Left ventricle myocardium inferior (tissue), 1 donor: ENCODE results near the gene TNFSF10. TPM values are rescaled to one million over a fixed set of nuclear protein-coding genes. Genes with fewer than 3 reads are reported as not detected.
"Not testable (repeated sequence)": the region's sequence is repeated elsewhere in the genome, so short reads cannot be mapped to it uniquely, and the experiment has no call there.

Experiments
- DNase-seq: peaks from one replicate; pipeline ENCODE4 v3.0.0-alpha.2; 2020
- H3K27ac ChIP-seq: fragments of 200-600 bp; replicated peaks from 2 replicates; pipeline ENCODE4 v1.8.0; 2021
- H3K27me3 ChIP-seq: fragments of 200-600 bp; 2 replicates; pipeline ENCODE4 v1.8.0; 2021; ENCODE audit warnings: low read depth
- H3K36me3 ChIP-seq: fragments of 200-600 bp; 2 replicates; pipeline ENCODE4 v1.8.0; 2021
- H3K4me1 ChIP-seq: fragments of 200-600 bp; 2 replicates; pipeline ENCODE4 v1.8.0; 2021
- H3K4me3 ChIP-seq: fragments of 200-600 bp; 2 replicates; pipeline ENCODE4 v1.8.0; 2021; ENCODE audit warnings: mild to moderate bottlenecking, moderate library complexity
- H3K9me3 ChIP-seq: fragments of 200-600 bp; replicated peaks from 2 replicates; pipeline ENCODE4 v1.8.0; 2021
- CTCF ChIP-seq: fragments of 200-600 bp; IDR thresholded peaks from 2 replicates; pipeline ENCODE4 v1.8.0; 2021; ENCODE audit warnings: antibody characterized with exemption, mild to moderate bottlenecking, borderline replicate concordance
- intact Hi-C: fragments of 100-400 bp; cut with micrococcal nuclease; formaldehyde crosslinking; loops from one replicate; pipeline ENCODE4 v1.11.0; 2022
- total RNA-seq: library from RNA; stranded (reverse); fragmentation: NEBNext Ultra II Directional; extraction: Animal tissue kit (Norgen Biotek cat#: 25700); gene quantifications from one replicate; pipeline ENCODE4 v1.2.1, GENCODE V29; 2021
- donor health status: DM: no; HTN: yes; CAD: no; lungs with severe emphysema.

The TNFSF10 gene
- total RNA-seq, 1 donor from 2014 or later: 12.6 TPM

- intact Hi-C loops: no loop called here
- Histone ChIP-seq H3K9me3 (peaks cover 18% of the 10 kb centered on the region), H3K4me1 (no peaks in the 10 kb centered on the region), H3K27me3 (no peaks in the 10 kb centered on the region), H3K36me3 (peaks cover 14% of the 10 kb centered on the region), H3K27ac (no peak overlapping the region), H3K4me3 (no peak overlapping the region)
- no peak for TF ChIP-seq CTCF
- no peak for DNase-seq
Observed at GRCh38 chr3:172501540-172501939, 21.7 kb downstream of the TNFSF10 start.

- peak; percentile 80 for DNase-seq
- H3K27me3 ChIP-seq, intact Hi-C loops, H3K36me3 ChIP-seq, H3K27ac ChIP-seq, H3K4me1 ChIP-seq, H3K4me3 ChIP-seq: not testable (repeated sequence)
- peaks cover 15% of the 10 kb centered on the region for H3K9me3 ChIP-seq
- peak; percentile 78 for TF ChIP-seq CTCF
Observed at GRCh38 chr3:172490198-172490669, 33.0 kb downstream of the TNFSF10 start.

GRCh38 chr3:172478116-172478515 lies 45.1 kb downstream of the TNFSF10 start:
- intact Hi-C loops: no loop called here
- Histone ChIP-seq H3K27me3 (no peaks in the 10 kb centered on the region), H3K9me3 (peaks cover 6% of the 10 kb centered on the region), H3K36me3 (no peaks in the 10 kb centered on the region), H3K4me1 (peaks cover 18% of the 10 kb centered on the region), H3K27ac (no peak overlapping the region), H3K4me3 (no peak overlapping the region)
- DNase-seq: no peak
- no peak for TF ChIP-seq CTCF

- Histone ChIP-seq H3K4me1 (peaks cover 18% of the 10 kb centered on the region), H3K27me3 (no peaks in the 10 kb centered on the region), H3K36me3 (no peaks in the 10 kb centered on the region), H3K4me3 (peak overlapping the region; percentile 65), H3K27ac (peak overlapping the region; percentile 55), H3K9me3 (peaks cover 14% of the 10 kb centered on the region)
- intact Hi-C loops: no loop called here
- no peak for TF ChIP-seq CTCF
- no peak for DNase-seq
Observed at GRCh38 chr3:172476347-172476746, 46.9 kb downstream of the TNFSF10 start.

GRCh38 chr3:172475703-172476102 lies 47.5 kb downstream of the TNFSF10 start:
- intact Hi-C loops: no loop called here
- H3K9me3 ChIP-seq: peaks cover 14% of the 10 kb centered on the region
- no peaks in the 10 kb centered on the region for H3K36me3 ChIP-seq
- no peak overlapping the region for H3K27ac ChIP-seq
- H3K4me3 ChIP-seq: no peak overlapping the region
- DNase-seq: no peak
- peaks cover 18% of the 10 kb centered on the region for H3K4me1 ChIP-seq
- no peak for TF ChIP-seq CTCF
- no peaks in the 10 kb centered on the region for H3K27me3 ChIP-seq
